ENCODE measurements around the gene RNF225. TPM values are rescaled to one million over a fixed set of nuclear protein-coding genes. Genes with fewer than 3 reads are reported as not detected.

RNF225 gene
- total and polyA plus RNA-seq, 2 donors (not counting 1 experiment from before 2014, with no cell fraction given) = 0.49 TPM; not detected in 1

- intact Hi-C loops (cut with micrococcal nuclease) = no loop called here
- ChIA-PET POLR2A (interaction anchor here (1.4 kb wide), 1 partner anchor 8 kb away, joined by 7 read pairs; no protein-coding TSS in a partner anchor), CTCF (no interaction called here)
- H3K4me3 ChIP-seq (ENCODE audit: control extremely low read depth in 1 of 5, extremely low read depth in 1 of 5, insufficient read depth in 1 of 5, low read depth in 2 of 5, low read length in 4 of 5) = no peak overlapping the region
- H4K20me1 ChIP-seq (ENCODE audit: control insufficient read depth, insufficient read depth, low read length, poor library complexity, severe bottlenecking) = peaks cover 6% of the 10 kb centered on the region
- H3K4me3 Mint-ChIP-seq = peak overlapping the region; percentile 67
- H2AFZ ChIP-seq (ENCODE audit: insufficient read depth, low read depth, low read length, poor library complexity, severe bottlenecking) = no peak overlapping the region
- peaks cover 0 to 19% (median 6%) of the 10 kb centered on the region in 4 experiments for H3K27me3 ChIP-seq (replicated peaks in 1 of 4; ENCODE audit: control extremely low read depth in 1 of 4, control insufficient read depth in 3 of 4, insufficient read depth in 4 of 4, low read length in 3 of 4)
- no peak overlapping the region for H3K4me2 ChIP-seq (replicated peaks; ENCODE audit: low read depth, low read length, poor library complexity, severe bottlenecking)
- peaks cover 0 to 14% (median 0%) of the 10 kb centered on the region in 3 donors for H3K9me3 ChIP-seq (ENCODE audit: control extremely low read depth in 1 of 3, control insufficient read depth in 2 of 3, insufficient read depth in 1 of 3, low read length in 2 of 3)
- peaks cover 19% of the 10 kb centered on the region for H3K4me1 Mint-ChIP-seq
- H3K9ac ChIP-seq (ENCODE audit: low read length) = no peak overlapping the region
- H3K27ac ChIP-seq (ENCODE audit: low read length in 2 of 2) = no peak overlapping the region
- DNase-seq (no peak), ATAC-seq (ENCODE audit: low read depth) (no peak)
- no peaks in the 10 kb centered on the region for H3K9me3 Mint-ChIP-seq (ENCODE audit: insufficient read depth)
- H3K27ac Mint-ChIP-seq = no peak overlapping the region
- no peaks in the 10 kb centered on the region for H3K36me3 ChIP-seq (replicated peaks in 1 of 2; ENCODE audit: control extremely low read depth in 1 of 2, control insufficient read depth in 1 of 2, extremely low read depth in 1 of 2, insufficient read depth in 2 of 2, low read length in 1 of 2)
- H3K79me2 ChIP-seq (ENCODE audit: control insufficient read depth, insufficient read depth, low read length) = peaks cover 6% of the 10 kb centered on the region
- WGBS (ENCODE audit: insufficient coverage) = 96% methylated on average over 8 of the region's 10 CpGs
- TF ChIP-seq CTCF (IDR thresholded peaks at IDR 0.05) = no peak
- no peak for TF ChIP-seq EZH2 (IDR thresholded peaks at IDR 0.05; ENCODE audit: borderline replicate concordance, insufficient read depth, low read depth, low read length, poor library complexity, severe bottlenecking)
- H3K27me3 Mint-ChIP-seq = peaks cover 3% of the 10 kb centered on the region
- H3K4me1 ChIP-seq (ENCODE audit: control insufficient read depth in 2 of 2, insufficient read depth in 2 of 2, low read length in 2 of 2) = peaks cover 14 to 22% of the 10 kb centered on the region in 2 donors
These were observed 40.1 kb upstream of the RNF225 start for GRCh38 chr19:58355215-58355796.

All from B cell (primary cell).